Adrenal gland (tissue), 5 donors: ENCODE measurements around the gene CALN1.

Experiments used
- POLR2A ChIP-seq, 2 donors: fragments of 450-650 bp; IDR thresholded peaks; one replicate each; pipeline ENCODE4 v1.6.1; 2017; ENCODE audit warnings: antibody characterized with exemption in 2 of 2, mild to moderate bottlenecking in 2 of 2, moderate library complexity in 1 of 2
- TF ChIP-seq, protein P1 (sequence below), 6 experiments: fragments of 450-650 bp in 4 of 6; fragments of 200-600 bp in 2 of 6; sonication (generic) in 1 of 6; IDR thresholded peaks; 1 replicate in 5 of 6; 2 replicates in 1 of 6; pipeline versions ENCODE4 v1.5.1 to v1.8.0; 2016 to 2021; ENCODE audit warnings: antibody characterized with exemption in 6 of 6, mild to moderate bottlenecking in 2 of 6, moderate library complexity in 1 of 6
- donor health status: DM: no; HTN: no; CAD: no.

DNA sequence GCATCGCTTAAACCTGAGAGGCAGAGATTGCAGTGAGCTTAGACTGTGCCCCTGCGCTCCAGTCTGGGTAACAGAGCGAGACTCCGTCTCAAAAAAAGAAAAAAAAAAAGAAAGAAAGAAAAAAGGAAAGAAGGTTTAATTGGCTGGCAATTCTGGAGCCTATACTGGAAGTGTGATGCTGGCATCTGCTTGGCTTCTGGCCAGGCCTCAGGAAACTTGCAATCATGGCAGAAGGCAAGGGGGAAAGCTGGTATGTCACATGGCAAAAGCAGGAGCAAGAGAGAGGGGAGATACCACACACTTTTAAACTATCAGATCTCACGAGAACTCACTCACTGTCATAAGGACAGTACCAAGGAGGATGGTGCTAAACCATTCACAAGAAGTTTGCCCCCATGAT is 190.0 kb downstream of the CALN1 start:
- TF ChIP-seq, protein P1, sequence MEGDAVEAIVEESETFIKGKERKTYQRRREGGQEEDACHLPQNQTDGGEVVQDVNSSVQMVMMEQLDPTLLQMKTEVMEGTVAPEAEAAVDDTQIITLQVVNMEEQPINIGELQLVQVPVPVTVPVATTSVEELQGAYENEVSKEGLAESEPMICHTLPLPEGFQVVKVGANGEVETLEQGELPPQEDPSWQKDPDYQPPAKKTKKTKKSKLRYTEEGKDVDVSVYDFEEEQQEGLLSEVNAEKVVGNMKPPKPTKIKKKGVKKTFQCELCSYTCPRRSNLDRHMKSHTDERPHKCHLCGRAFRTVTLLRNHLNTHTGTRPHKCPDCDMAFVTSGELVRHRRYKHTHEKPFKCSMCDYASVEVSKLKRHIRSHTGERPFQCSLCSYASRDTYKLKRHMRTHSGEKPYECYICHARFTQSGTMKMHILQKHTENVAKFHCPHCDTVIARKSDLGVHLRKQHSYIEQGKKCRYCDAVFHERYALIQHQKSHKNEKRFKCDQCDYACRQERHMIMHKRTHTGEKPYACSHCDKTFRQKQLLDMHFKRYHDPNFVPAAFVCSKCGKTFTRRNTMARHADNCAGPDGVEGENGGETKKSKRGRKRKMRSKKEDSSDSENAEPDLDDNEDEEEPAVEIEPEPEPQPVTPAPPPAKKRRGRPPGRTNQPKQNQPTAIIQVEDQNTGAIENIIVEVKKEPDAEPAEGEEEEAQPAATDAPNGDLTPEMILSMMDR (IDR thresholded peaks at IDR 0.05) = no peak
- no peak for TF ChIP-seq POLR2A (IDR thresholded peaks at IDR 0.05)
